Parathyroid adenoma (tissue), 2 donors: ENCODE data around the gene GRK3.

Experiments
- H2AFZ ChIP-seq: fragments of 300-600 bp; sonication (generic); one replicate; pipeline ENCODE4 v1.7.0; 2017; ENCODE audit warnings: antibody characterized with exemption, mild to moderate bottlenecking
- H3K27ac ChIP-seq: fragments of 300-600 bp; sonication (generic); one replicate; pipeline ENCODE4 v1.7.0; 2017
- H3K27me3 ChIP-seq: fragments of 300-600 bp; sonication (generic); one replicate; pipeline ENCODE4 v1.7.0; 2017; ENCODE audit warnings: low read length; ENCODE audit not compliant: control insufficient read depth, insufficient read depth
- H3K36me3 ChIP-seq: fragments of 300-600 bp; sonication (generic); one replicate; pipeline ENCODE4 v1.7.0; 2017; ENCODE audit warnings: low read length; ENCODE audit not compliant: control insufficient read depth, insufficient read depth
- H3K4me1 ChIP-seq: fragments of 300-600 bp; sonication (generic); one replicate; pipeline ENCODE4 v1.7.0; 2017; ENCODE audit warnings: control low read depth
- H3K4me2 ChIP-seq: fragments of 300-600 bp; sonication (generic); one replicate; pipeline ENCODE4 v1.7.0; 2017; ENCODE audit warnings: low read length
- H3K4me3 ChIP-seq: fragments of 300-600 bp; sonication (generic); one replicate; pipeline ENCODE4 v1.7.0; 2017; ENCODE audit warnings: low read depth, low read length
- H3K79me2 ChIP-seq: fragments of 300-600 bp; sonication (generic); one replicate; pipeline ENCODE4 v1.7.0; 2017; ENCODE audit warnings: control low read depth
- H3K9ac ChIP-seq: fragments of 300-600 bp; sonication (generic); one replicate; pipeline ENCODE4 v1.7.0; 2017; ENCODE audit warnings: mild to moderate bottlenecking
- H3K9me3 ChIP-seq: fragments of 300-600 bp; sonication (generic); one replicate; pipeline ENCODE4 v1.7.0; 2017; ENCODE audit warnings: low read length; ENCODE audit not compliant: control insufficient read depth
- TF ChIP-seq, protein P1 (sequence below): fragments of 300-600 bp; sonication (generic); IDR thresholded peaks from one replicate; pipeline ENCODE4 v1.7.0; 2017; ENCODE audit warnings: antibody characterized with exemption, mild to moderate bottlenecking
- donor health status: primary hyperparathyroidism.

The GRK3 gene

DNA sequence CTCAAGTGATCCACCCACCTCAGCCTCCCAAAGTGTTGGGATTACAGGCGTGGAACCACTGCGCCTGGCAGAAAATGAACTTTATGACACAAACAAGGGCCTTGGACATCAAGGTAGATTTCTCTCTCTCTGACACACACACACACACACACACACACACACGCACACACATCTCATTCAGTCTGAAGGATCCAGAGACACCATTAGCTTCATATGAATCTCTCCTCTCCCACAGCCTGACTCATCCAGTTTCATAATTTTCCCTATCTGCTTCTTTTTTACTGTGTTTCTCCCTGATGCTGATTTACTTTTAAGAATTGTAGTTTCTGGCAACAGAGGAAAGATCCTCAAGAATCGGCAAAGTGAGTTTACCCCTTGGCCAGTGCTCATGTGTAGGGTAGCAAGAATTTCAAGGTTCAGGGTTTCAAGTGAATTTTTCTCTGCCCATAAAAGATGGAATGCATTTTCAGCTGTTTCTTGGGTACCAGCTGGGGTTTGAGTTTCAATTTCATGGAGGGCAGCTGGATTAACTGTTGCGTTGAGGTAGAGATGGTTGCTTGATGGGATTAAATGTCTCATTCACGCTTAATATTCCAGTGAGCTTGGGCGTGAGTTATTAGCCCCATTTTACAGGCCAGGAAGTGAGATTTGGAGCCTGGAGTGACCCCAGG, 181.0 kb downstream of the GRK3 start:
- Histone ChIP-seq H3K4me1 (no peaks in the 10 kb centered on the region), H3K27me3 (no peaks in the 10 kb centered on the region), H3K4me3 (no peak overlapping the region), H2AFZ (no peak overlapping the region), H3K9ac (no peak overlapping the region), H3K79me2 (no peaks in the 10 kb centered on the region), H3K27ac (no peak overlapping the region), H3K9me3 (no peaks in the 10 kb centered on the region), H3K36me3 (no peaks in the 10 kb centered on the region), H3K4me2 (no peak overlapping the region)
- TF ChIP-seq, protein P1, sequence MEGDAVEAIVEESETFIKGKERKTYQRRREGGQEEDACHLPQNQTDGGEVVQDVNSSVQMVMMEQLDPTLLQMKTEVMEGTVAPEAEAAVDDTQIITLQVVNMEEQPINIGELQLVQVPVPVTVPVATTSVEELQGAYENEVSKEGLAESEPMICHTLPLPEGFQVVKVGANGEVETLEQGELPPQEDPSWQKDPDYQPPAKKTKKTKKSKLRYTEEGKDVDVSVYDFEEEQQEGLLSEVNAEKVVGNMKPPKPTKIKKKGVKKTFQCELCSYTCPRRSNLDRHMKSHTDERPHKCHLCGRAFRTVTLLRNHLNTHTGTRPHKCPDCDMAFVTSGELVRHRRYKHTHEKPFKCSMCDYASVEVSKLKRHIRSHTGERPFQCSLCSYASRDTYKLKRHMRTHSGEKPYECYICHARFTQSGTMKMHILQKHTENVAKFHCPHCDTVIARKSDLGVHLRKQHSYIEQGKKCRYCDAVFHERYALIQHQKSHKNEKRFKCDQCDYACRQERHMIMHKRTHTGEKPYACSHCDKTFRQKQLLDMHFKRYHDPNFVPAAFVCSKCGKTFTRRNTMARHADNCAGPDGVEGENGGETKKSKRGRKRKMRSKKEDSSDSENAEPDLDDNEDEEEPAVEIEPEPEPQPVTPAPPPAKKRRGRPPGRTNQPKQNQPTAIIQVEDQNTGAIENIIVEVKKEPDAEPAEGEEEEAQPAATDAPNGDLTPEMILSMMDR = no peak

DNA sequence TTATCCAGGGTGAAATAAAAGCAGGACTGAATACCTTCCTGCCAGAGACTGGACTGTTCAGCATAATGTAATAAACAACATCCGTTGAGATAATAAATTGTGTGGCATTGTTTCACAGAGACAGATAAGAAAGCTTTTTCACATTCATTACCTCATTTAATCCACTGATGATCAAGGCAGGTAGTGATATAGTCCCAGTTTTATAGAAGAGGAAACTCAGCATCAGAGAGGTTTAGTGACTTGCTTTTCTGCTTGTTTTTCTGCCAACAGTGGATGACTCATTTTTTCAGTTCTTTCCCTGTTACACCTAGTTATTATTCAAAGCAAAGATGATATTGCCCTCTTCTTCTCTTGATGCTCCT, 181.5 kb downstream of the GRK3 start:
- Histone ChIP-seq H3K79me2 (no peaks in the 10 kb centered on the region), H2AFZ (no peak overlapping the region), H3K27me3 (no peaks in the 10 kb centered on the region), H3K4me3 (no peak overlapping the region), H3K9me3 (no peaks in the 10 kb centered on the region), H3K27ac (no peak overlapping the region), H3K9ac (no peak overlapping the region), H3K4me2 (no peak overlapping the region), H3K4me1 (no peaks in the 10 kb centered on the region), H3K36me3 (no peaks in the 10 kb centered on the region)
- TF ChIP-seq, protein P1 = no peak

DNA sequence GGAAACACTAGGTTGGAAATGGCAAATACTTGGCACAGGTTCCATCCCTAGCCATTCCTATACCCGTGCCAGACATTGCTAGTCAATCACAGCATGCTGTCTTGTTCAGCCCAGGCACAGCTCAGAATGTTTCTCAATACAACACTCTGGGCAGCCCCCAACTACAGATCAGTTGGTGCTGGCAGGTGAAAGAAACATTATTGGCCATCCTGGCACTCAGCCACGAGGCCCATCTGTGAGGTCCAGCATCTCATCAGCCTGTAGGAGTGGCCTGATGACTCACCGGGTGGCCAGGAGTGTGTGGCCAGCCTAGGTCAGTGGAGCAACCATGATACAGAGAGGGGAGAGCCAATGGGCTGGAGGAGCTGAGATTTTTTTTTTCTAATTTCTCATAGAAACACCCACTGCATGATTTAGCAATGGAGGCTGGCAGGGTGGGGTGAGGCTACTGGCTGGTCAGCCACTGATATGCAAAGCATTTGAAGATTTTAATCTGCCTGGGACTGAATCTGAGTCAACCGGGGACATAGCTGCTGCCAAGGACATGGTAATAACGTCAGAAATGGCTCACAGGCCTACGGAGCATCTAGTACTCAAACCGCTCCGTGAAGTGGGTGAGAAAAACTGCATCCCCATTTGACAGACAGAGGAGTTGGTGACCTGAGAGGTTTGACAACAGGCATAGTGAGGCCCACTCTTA, 182.9 kb downstream of the GRK3 start:
- Histone ChIP-seq H2AFZ (no peak overlapping the region), H3K27ac (no peak overlapping the region), H3K9ac (no peak overlapping the region), H3K9me3 (no peaks in the 10 kb centered on the region), H3K27me3 (no peaks in the 10 kb centered on the region), H3K4me2 (no peak overlapping the region), H3K79me2 (no peaks in the 10 kb centered on the region), H3K4me1 (no peaks in the 10 kb centered on the region), H3K36me3 (no peaks in the 10 kb centered on the region), H3K4me3 (no peak overlapping the region)
- TF ChIP-seq, protein P1 = no peak

DNA sequence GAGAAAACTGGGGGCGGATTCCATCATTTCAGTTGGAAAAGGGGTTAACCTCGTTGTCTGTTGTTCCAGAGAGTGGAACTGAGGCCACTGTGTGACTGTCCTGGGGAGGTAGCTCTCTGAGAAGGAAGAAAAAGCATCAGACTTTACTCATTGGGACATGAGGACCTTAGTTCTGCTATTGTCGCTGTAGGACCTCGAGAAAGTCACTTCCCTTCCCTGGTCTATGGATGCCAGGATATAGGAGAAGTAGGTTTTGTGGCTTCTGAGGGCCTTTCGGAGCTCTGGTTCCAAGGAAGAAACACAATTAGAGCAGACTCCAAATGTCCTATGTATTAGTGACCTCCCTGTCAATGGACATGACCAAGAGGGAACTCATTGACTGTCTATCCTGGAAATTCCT, 183.7 kb downstream of the GRK3 start:
- Histone ChIP-seq H3K36me3 (no peaks in the 10 kb centered on the region), H3K27ac (no peak overlapping the region), H3K9me3 (no peaks in the 10 kb centered on the region), H3K27me3 (no peaks in the 10 kb centered on the region), H3K9ac (no peak overlapping the region), H3K4me3 (no peak overlapping the region), H3K4me2 (no peak overlapping the region), H3K4me1 (no peaks in the 10 kb centered on the region), H2AFZ (no peak overlapping the region), H3K79me2 (no peaks in the 10 kb centered on the region)
- TF ChIP-seq, protein P1 = no peak

DNA sequence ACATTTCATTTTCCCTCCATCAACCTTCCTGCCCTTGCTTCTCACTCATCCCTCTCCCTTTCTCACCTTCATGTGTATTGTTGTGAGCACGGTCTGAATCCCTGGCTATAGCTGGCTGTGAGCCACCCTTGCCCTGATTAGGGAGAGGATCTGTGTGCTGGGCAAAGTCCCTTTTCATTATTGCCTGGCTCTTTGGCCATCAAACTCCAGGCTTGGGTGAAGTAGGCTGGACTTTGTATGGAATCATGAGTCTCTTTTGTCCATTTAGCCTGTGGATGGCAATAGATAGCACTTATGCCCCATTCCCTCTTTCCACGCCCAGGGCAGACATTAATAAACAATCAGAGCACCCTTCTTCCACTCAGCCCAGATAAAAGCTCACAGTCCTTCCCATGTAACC, 184.2 kb downstream of the GRK3 start:
- TF ChIP-seq, protein P1 = no peak
- Histone ChIP-seq H2AFZ (no peak overlapping the region), H3K79me2 (no peaks in the 10 kb centered on the region), H3K36me3 (no peaks in the 10 kb centered on the region), H3K27ac (no peak overlapping the region), H3K4me3 (no peak overlapping the region), H3K27me3 (no peaks in the 10 kb centered on the region), H3K4me2 (no peak overlapping the region), H3K9ac (no peak overlapping the region), H3K4me1 (no peaks in the 10 kb centered on the region), H3K9me3 (no peaks in the 10 kb centered on the region)
